ENCODE data around the gene HEMK1.

The HEMK1 gene

GRCh38 chr3:50554553-50554952 lies 14.8 kb upstream of the HEMK1 start:
- no peaks in the 10 kb centered on the region for H3K9me3 ChIP-seq (ENCODE audit: control extremely low read depth in 1 of 5, control insufficient read depth in 4 of 5, insufficient read depth in 2 of 5, low read depth in 1 of 5, low read length in 4 of 5)
- H3K4me1 ChIP-seq (ENCODE audit: control extremely low read depth in 1 of 4, control insufficient read depth in 4 of 4, insufficient read depth in 4 of 4, low read length in 3 of 4) = peaks cover 0 to 6% (median 1%) of the 10 kb centered on the region in 4 experiments
- ChIA-PET CTCF (interaction anchor here (1.3 to 1.9 kb wide), 5 partner anchors 12 to 59 kb away, joined by 4 to 9 read pairs (median 4); partner anchors contain the start of gene CISH), POLR2A (no interaction called here)
- H3K27ac ChIP-seq (ENCODE audit: insufficient read depth in 1 of 2, low read depth in 1 of 2, low read length in 2 of 2, poor library complexity in 1 of 2, severe bottlenecking in 2 of 2) = no peak overlapping the region
- no peak for DNase-seq
- H3K27me3 ChIP-seq (replicated peaks in 2 of 5; ENCODE audit: control insufficient read depth in 4 of 5, insufficient read depth in 5 of 5, low read length in 4 of 5) = no peaks in the 10 kb centered on the region
- no peaks in the 10 kb centered on the region for H3K36me3 ChIP-seq (ENCODE audit: control insufficient read depth in 4 of 4, insufficient read depth in 4 of 4, low read length in 3 of 4)
- WGBS (ENCODE audit: insufficient coverage) = 89% methylated on average over 3 of the region's 5 CpGs
- H3K4me3 ChIP-seq (ENCODE audit: control insufficient read depth in 1 of 7, extremely low read depth in 1 of 7, insufficient read depth in 4 of 7, low read depth in 2 of 7, low read length in 6 of 7) = no peak overlapping the region

- H3K27ac ChIP-seq (ENCODE audit: insufficient read depth in 1 of 2, low read depth in 1 of 2, low read length in 2 of 2, poor library complexity in 1 of 2, severe bottlenecking in 2 of 2) = no peak overlapping the region
- no peaks in the 10 kb centered on the region for H3K36me3 ChIP-seq (ENCODE audit: control insufficient read depth in 4 of 4, insufficient read depth in 4 of 4, low read length in 3 of 4)
- H3K9me3 ChIP-seq (ENCODE audit: control extremely low read depth in 1 of 5, control insufficient read depth in 4 of 5, insufficient read depth in 2 of 5, low read depth in 1 of 5, low read length in 4 of 5) = no peaks in the 10 kb centered on the region
- DNase-seq = no peak
- H3K4me3 ChIP-seq (ENCODE audit: control insufficient read depth in 1 of 7, extremely low read depth in 1 of 7, insufficient read depth in 4 of 7, low read depth in 2 of 7, low read length in 6 of 7) = no peak overlapping the region
- ChIA-PET POLR2A (interaction anchor here (0.7 kb wide), 1 partner anchor 131 kb away, joined by 3 read pairs; no protein-coding TSS in a partner anchor), CTCF (interaction anchor here (1.0 to 5.2 kb wide), 4 partner anchors 14 to 121 kb away, joined by 3 to 20 read pairs (median 4); no protein-coding TSS in a partner anchor)
- WGBS (ENCODE audit: insufficient coverage) = 78% methylated on average over 7 of the region's 8 CpGs
- no peaks in the 10 kb centered on the region for H3K27me3 ChIP-seq (replicated peaks in 2 of 5; ENCODE audit: control insufficient read depth in 4 of 5, insufficient read depth in 5 of 5, low read length in 4 of 5)
- H3K4me1 ChIP-seq (ENCODE audit: control extremely low read depth in 1 of 4, control insufficient read depth in 4 of 4, insufficient read depth in 4 of 4, low read length in 3 of 4) = no peaks in the 10 kb centered on the region
Observed at GRCh38 chr3:50557106-50557505, 12.2 kb upstream of the HEMK1 start.

- no peak overlapping the region for H3K27ac ChIP-seq (ENCODE audit: insufficient read depth in 1 of 2, low read depth in 1 of 2, low read length in 2 of 2, poor library complexity in 1 of 2, severe bottlenecking in 2 of 2)
- 100% methylated on average over 6 of the region's 7 CpGs for WGBS (ENCODE audit: insufficient coverage)
- CTCF ChIA-PET = interaction anchor here (1.1 to 5.2 kb wide), 3 partner anchors 13 to 122 kb away, joined by 3 to 20 read pairs (median 3); no protein-coding TSS in a partner anchor
- no peak for DNase-seq
- no peaks in the 10 kb centered on the region for H3K27me3 ChIP-seq (replicated peaks in 2 of 5; ENCODE audit: control insufficient read depth in 4 of 5, insufficient read depth in 5 of 5, low read length in 4 of 5)
- POLR2A ChIA-PET = no interaction called here
- H3K4me3 ChIP-seq (ENCODE audit: control insufficient read depth in 1 of 7, extremely low read depth in 1 of 7, insufficient read depth in 4 of 7, low read depth in 2 of 7, low read length in 6 of 7) = no peak overlapping the region
- no peaks in the 10 kb centered on the region for H3K36me3 ChIP-seq (ENCODE audit: control insufficient read depth in 4 of 4, insufficient read depth in 4 of 4, low read length in 3 of 4)
- H3K4me1 ChIP-seq (ENCODE audit: control extremely low read depth in 1 of 4, control insufficient read depth in 4 of 4, insufficient read depth in 4 of 4, low read length in 3 of 4) = no peaks in the 10 kb centered on the region
- H3K9me3 ChIP-seq (ENCODE audit: control extremely low read depth in 1 of 5, control insufficient read depth in 4 of 5, insufficient read depth in 2 of 5, low read depth in 1 of 5, low read length in 4 of 5) = no peaks in the 10 kb centered on the region
Observed at GRCh38 chr3:50557915-50558314, 11.4 kb upstream of the HEMK1 start.

- ChIA-PET CTCF (interaction anchor here (1.0 to 5.2 kb wide), 2 partner anchors 16 to 17 kb away, joined by 3 to 20 read pairs; no protein-coding TSS in a partner anchor), POLR2A (no interaction called here)
- DNase-seq = no peak
- Histone ChIP-seq H3K27ac (ENCODE audit: insufficient read depth in 1 of 2, low read depth in 1 of 2, low read length in 2 of 2, poor library complexity in 1 of 2, severe bottlenecking in 2 of 2) (no peak overlapping the region), H3K4me1 (ENCODE audit: control extremely low read depth in 1 of 4, control insufficient read depth in 4 of 4, insufficient read depth in 4 of 4, low read length in 3 of 4) (no peaks in the 10 kb centered on the region), H3K9me3 (ENCODE audit: control extremely low read depth in 1 of 5, control insufficient read depth in 4 of 5, insufficient read depth in 2 of 5, low read depth in 1 of 5, low read length in 4 of 5) (no peaks in the 10 kb centered on the region), H3K27me3 (replicated peaks in 2 of 5; ENCODE audit: control insufficient read depth in 4 of 5, insufficient read depth in 5 of 5, low read length in 4 of 5) (no peaks in the 10 kb centered on the region), H3K4me3 (ENCODE audit: control insufficient read depth in 1 of 7, extremely low read depth in 1 of 7, insufficient read depth in 4 of 7, low read depth in 2 of 7, low read length in 6 of 7) (no peak overlapping the region), H3K36me3 (ENCODE audit: control insufficient read depth in 4 of 4, insufficient read depth in 4 of 4, low read length in 3 of 4) (no peaks in the 10 kb centered on the region)
Observed at GRCh38 chr3:50559702-50560101, 9.6 kb upstream of the HEMK1 start.

GRCh38 chr3:50562861-50563260 lies 6.5 kb upstream of the HEMK1 start:
- Histone ChIP-seq H3K4me1 (ENCODE audit: control extremely low read depth in 1 of 4, control insufficient read depth in 4 of 4, insufficient read depth in 4 of 4, low read length in 3 of 4) (peaks cover 0 to 10% (median 5%) of the 10 kb centered on the region in 4 experiments), H3K4me3 (ENCODE audit: control insufficient read depth in 1 of 7, extremely low read depth in 1 of 7, insufficient read depth in 4 of 7, low read depth in 2 of 7, low read length in 6 of 7) (no peak overlapping the region), H3K9me3 (ENCODE audit: control extremely low read depth in 1 of 5, control insufficient read depth in 4 of 5, insufficient read depth in 2 of 5, low read depth in 1 of 5, low read length in 4 of 5) (no peaks in the 10 kb centered on the region), H3K27ac (ENCODE audit: insufficient read depth in 1 of 2, low read depth in 1 of 2, low read length in 2 of 2, poor library complexity in 1 of 2, severe bottlenecking in 2 of 2) (no peak overlapping the region), H3K36me3 (ENCODE audit: control insufficient read depth in 4 of 4, insufficient read depth in 4 of 4, low read length in 3 of 4) (no peaks in the 10 kb centered on the region), H3K27me3 (replicated peaks in 2 of 5; ENCODE audit: control insufficient read depth in 4 of 5, insufficient read depth in 5 of 5, low read length in 4 of 5) (peaks cover 0 to 2% (median 0%) of the 10 kb centered on the region in 5 experiments)
- DNase-seq = no peak
- CTCF ChIA-PET = interaction anchor here (18.0 kb wide), 1 partner anchor 53 kb away, joined by 799 read pairs; the partner anchor contains the start of genes CISH and MAPKAPK3
- POLR2A ChIA-PET = no interaction called here
- WGBS (ENCODE audit: insufficient coverage) = 100% methylated on average over 1 of the region's 2 CpGs

GRCh38 chr3:50563867-50564266 lies 5.5 kb upstream of the HEMK1 start:
- ChIA-PET POLR2A (no interaction called here), CTCF (interaction anchor here (18.0 kb wide), 1 partner anchor 52 kb away, joined by 799 read pairs; the partner anchor contains the start of genes CISH and MAPKAPK3)
- H3K27ac ChIP-seq (ENCODE audit: insufficient read depth in 1 of 2, low read depth in 1 of 2, low read length in 2 of 2, poor library complexity in 1 of 2, severe bottlenecking in 2 of 2) = no peak overlapping the region
- H3K9me3 ChIP-seq (ENCODE audit: control extremely low read depth in 1 of 5, control insufficient read depth in 4 of 5, insufficient read depth in 2 of 5, low read depth in 1 of 5, low read length in 4 of 5) = no peaks in the 10 kb centered on the region
- H3K4me1 ChIP-seq (ENCODE audit: control extremely low read depth in 1 of 4, control insufficient read depth in 4 of 4, insufficient read depth in 4 of 4, low read length in 3 of 4) = peaks cover 0 to 20% (median 15%) of the 10 kb centered on the region in 4 experiments
- H3K27me3 ChIP-seq (replicated peaks in 2 of 5; ENCODE audit: control insufficient read depth in 4 of 5, insufficient read depth in 5 of 5, low read length in 4 of 5) = peaks cover 0 to 4% (median 0%) of the 10 kb centered on the region in 5 experiments
- DNase-seq = no peak
- 100% methylated on average over 2 of the region's 2 CpGs for WGBS (ENCODE audit: insufficient coverage)
- H3K36me3 ChIP-seq (ENCODE audit: control insufficient read depth in 4 of 4, insufficient read depth in 4 of 4, low read length in 3 of 4) = no peaks in the 10 kb centered on the region
- H3K4me3 ChIP-seq (ENCODE audit: control insufficient read depth in 1 of 7, extremely low read depth in 1 of 7, insufficient read depth in 4 of 7, low read depth in 2 of 7, low read length in 6 of 7) = no peak overlapping the region

- ChIA-PET CTCF (interaction anchor here (18.0 kb wide), 1 partner anchor 52 kb away, joined by 799 read pairs; the partner anchor contains the start of genes CISH and MAPKAPK3), POLR2A (no interaction called here)
- Histone ChIP-seq H3K27ac (ENCODE audit: insufficient read depth in 1 of 2, low read depth in 1 of 2, low read length in 2 of 2, poor library complexity in 1 of 2, severe bottlenecking in 2 of 2) (no peak overlapping the region), H3K4me1 (ENCODE audit: control extremely low read depth in 1 of 4, control insufficient read depth in 4 of 4, insufficient read depth in 4 of 4, low read length in 3 of 4) (peaks cover 0 to 23% (median 15%) of the 10 kb centered on the region in 4 experiments), H3K36me3 (ENCODE audit: control insufficient read depth in 4 of 4, insufficient read depth in 4 of 4, low read length in 3 of 4) (no peaks in the 10 kb centered on the region), H3K27me3 (replicated peaks in 2 of 5; ENCODE audit: control insufficient read depth in 4 of 5, insufficient read depth in 5 of 5, low read length in 4 of 5) (peaks cover 0 to 4% (median 0%) of the 10 kb centered on the region in 5 experiments), H3K4me3 (ENCODE audit: control insufficient read depth in 1 of 7, extremely low read depth in 1 of 7, insufficient read depth in 4 of 7, low read depth in 2 of 7, low read length in 6 of 7) (no peak overlapping the region), H3K9me3 (ENCODE audit: control extremely low read depth in 1 of 5, control insufficient read depth in 4 of 5, insufficient read depth in 2 of 5, low read depth in 1 of 5, low read length in 4 of 5) (no peaks in the 10 kb centered on the region)
- WGBS (ENCODE audit: insufficient coverage) = 77% methylated on average over 1 of the region's 1 CpG
- DNase-seq = no peak
Observed at GRCh38 chr3:50564321-50564720, 5.0 kb upstream of the HEMK1 start.

Measured in common myeloid progenitor, CD34-positive (primary cell).